Upper lobe of left lung (tissue), 4 donors: ENCODE results near the gene METTL4.

Experiments used
- EP300 ChIP-seq, 4 donors: sonication (generic); formaldehyde crosslinking; IDR thresholded peaks; one replicate each; pipeline ENCODE4 v1.5.1; 2017; ENCODE audit warnings: antibody characterized with exemption in 4 of 4, control low read depth in 2 of 4
- POLR2A ChIP-seq, 4 donors: fragments of 450-650 bp; IDR thresholded peaks; one replicate each; pipeline ENCODE4 v1.5.1; 2016 to 2017; ENCODE audit warnings: antibody characterized with exemption in 4 of 4, mild to moderate bottlenecking in 2 of 4
- POLR2AphosphoS5 ChIP-seq, 2 donors: sonication (generic); formaldehyde crosslinking; IDR thresholded peaks; one replicate each; pipeline ENCODE4 v1.5.1; 2017; ENCODE audit warnings: antibody characterized with exemption in 2 of 2
- TF ChIP-seq, protein P1 (sequence below), 6 experiments: fragments of 450-650 bp in 4 of 6; fragments of 200-600 bp in 2 of 6; sonication (generic) in 2 of 6; IDR thresholded peaks; one replicate each; pipeline ENCODE4 v1.5.1; 2016 to 2019; ENCODE audit warnings: antibody characterized with exemption in 6 of 6

- TF ChIP-seq POLR2AphosphoS5 (IDR thresholded peaks at IDR 0.05) (no peak), EP300 (IDR thresholded peaks at IDR 0.05) (no peak), POLR2A (IDR thresholded peaks at IDR 0.05) (no peak)
- TF ChIP-seq, protein P1, sequence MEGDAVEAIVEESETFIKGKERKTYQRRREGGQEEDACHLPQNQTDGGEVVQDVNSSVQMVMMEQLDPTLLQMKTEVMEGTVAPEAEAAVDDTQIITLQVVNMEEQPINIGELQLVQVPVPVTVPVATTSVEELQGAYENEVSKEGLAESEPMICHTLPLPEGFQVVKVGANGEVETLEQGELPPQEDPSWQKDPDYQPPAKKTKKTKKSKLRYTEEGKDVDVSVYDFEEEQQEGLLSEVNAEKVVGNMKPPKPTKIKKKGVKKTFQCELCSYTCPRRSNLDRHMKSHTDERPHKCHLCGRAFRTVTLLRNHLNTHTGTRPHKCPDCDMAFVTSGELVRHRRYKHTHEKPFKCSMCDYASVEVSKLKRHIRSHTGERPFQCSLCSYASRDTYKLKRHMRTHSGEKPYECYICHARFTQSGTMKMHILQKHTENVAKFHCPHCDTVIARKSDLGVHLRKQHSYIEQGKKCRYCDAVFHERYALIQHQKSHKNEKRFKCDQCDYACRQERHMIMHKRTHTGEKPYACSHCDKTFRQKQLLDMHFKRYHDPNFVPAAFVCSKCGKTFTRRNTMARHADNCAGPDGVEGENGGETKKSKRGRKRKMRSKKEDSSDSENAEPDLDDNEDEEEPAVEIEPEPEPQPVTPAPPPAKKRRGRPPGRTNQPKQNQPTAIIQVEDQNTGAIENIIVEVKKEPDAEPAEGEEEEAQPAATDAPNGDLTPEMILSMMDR (IDR thresholded peaks at IDR 0.05), result no peak
These were observed 66.7 kb downstream of the METTL4 start for GRCh38 chr18:2504642-2505041.
